B cell (primary cell): ENCODE results near the gene ARHGAP42. TPM values are rescaled to one million over a fixed set of nuclear protein-coding genes. Genes with fewer than 3 reads are reported as not detected.

Experiments used
- ATAC-seq: fragments of 200-7000 bp; cut with Tn5 transposase; one replicate; pipeline ENCODE4 v1.10.0; 2021; ENCODE audit warnings: low read depth, mild to moderate bottlenecking, moderate number of reproducible peaks, moderate library complexity
- CTCF ChIA-PET: fragments of 350-600 bp; sonication (Branson Sonifier 250); formaldehyde crosslinking; loops from one replicate; lab custom pipeline; 2021; ENCODE audit warnings: antibody characterized with exemption, inconsistent platforms; lab: Charles Lee
- POLR2A ChIA-PET: fragments of 350-600 bp; sonication (Branson Sonifier 250); formaldehyde crosslinking; loops from one replicate; lab custom pipeline; 2021; ENCODE audit warnings: antibody characterized with exemption; lab: Charles Lee
- DNase-seq: peaks from one replicate; pipeline ENCODE4 v3.0.0; 2013
- H2AFZ ChIP-seq: 2 replicates; pipeline ENCODE4 v1.6.1; 2012; ENCODE audit warnings: mild to moderate bottlenecking, low read depth, low read length; ENCODE audit not compliant: insufficient read depth, poor library complexity, severe bottlenecking
- H3K27ac ChIP-seq, 2 donors: 1 replicate in 1 of 2; 2 replicates in 1 of 2; pipeline ENCODE4 v1.5.1; 2012 to 2013; ENCODE audit warnings: low read length in 2 of 2, mild to moderate bottlenecking in 2 of 2, moderate library complexity in 1 of 2
- H3K27me3 ChIP-seq, 4 experiments: fragments of 200-600 bp in 1 of 4; sonication (generic) in 1 of 4; replicated peaks in 1 of 4; 1 replicate in 2 of 4; 2 replicates in 2 of 4; pipeline versions ENCODE4 v1.6.1 to v1.7.0; 2013 to 2016; ENCODE audit warnings: low read length in 3 of 4, mild to moderate bottlenecking in 2 of 4, mixed read lengths in 1 of 4, moderate library complexity in 1 of 4; ENCODE audit not compliant: insufficient read depth in 4 of 4, control insufficient read depth in 3 of 4; ENCODE audit errors: control extremely low read depth in 1 of 4
- H3K36me3 ChIP-seq, 2 experiments: replicated peaks in 1 of 2; 1 replicate in 1 of 2; 2 replicates in 1 of 2; pipeline versions ENCODE4 v1.6.1 to v1.7.1; 2013; ENCODE audit warnings: low read length in 1 of 2; ENCODE audit not compliant: insufficient read depth in 2 of 2, control insufficient read depth in 1 of 2; ENCODE audit errors: control extremely low read depth in 1 of 2, extremely low read depth in 1 of 2
- H3K4me1 ChIP-seq, 2 donors: fragments of 200-600 bp in 1 of 2; sonication (generic) in 1 of 2; 1 replicate in 1 of 2; 2 replicates in 1 of 2; pipeline versions ENCODE4 v1.5.1 to v1.6.1; 2013 to 2017; ENCODE audit warnings: low read length in 2 of 2; ENCODE audit not compliant: control insufficient read depth in 2 of 2, insufficient read depth in 2 of 2
- H3K4me2 ChIP-seq: replicated peaks from 2 replicates; pipeline ENCODE3; 2012; ENCODE audit warnings: mild to moderate bottlenecking, low read depth, low read length; ENCODE audit not compliant: poor library complexity, severe bottlenecking
- H3K4me3 ChIP-seq, 5 experiments: fragments of 200-600 bp in 1 of 5; sonication (generic) in 1 of 5; 1 replicate in 3 of 5; 2 replicates in 2 of 5; pipeline versions ENCODE4 v1.5.1 to v1.7.0; 2011 to 2016; ENCODE audit warnings: low read length in 4 of 5, mild to moderate bottlenecking in 4 of 5, low read depth in 2 of 5, control low read depth in 1 of 5, moderate library complexity in 1 of 5; ENCODE audit not compliant: insufficient read depth in 1 of 5; ENCODE audit errors: control extremely low read depth in 1 of 5, extremely low read depth in 1 of 5
- H3K79me2 ChIP-seq: fragments of 200-600 bp; sonication (generic); one replicate; pipeline ENCODE4 v1.6.0; 2016; ENCODE audit warnings: low read length; ENCODE audit not compliant: control insufficient read depth, insufficient read depth
- H3K9ac ChIP-seq: fragments of 200-600 bp; sonication (generic); 2 replicates; pipeline ENCODE4 v1.6.1; 2017; ENCODE audit warnings: mild to moderate bottlenecking, low read length, moderate library complexity
- H3K9me3 ChIP-seq, 3 donors: one replicate each; pipeline versions ENCODE4 v1.6.1 to v1.7.1; 2013; ENCODE audit warnings: low read length in 2 of 3; ENCODE audit not compliant: control insufficient read depth in 2 of 3, insufficient read depth in 1 of 3; ENCODE audit errors: control extremely low read depth in 1 of 3
- H4K20me1 ChIP-seq: 2 replicates; pipeline ENCODE4 v1.6.0; 2012; ENCODE audit warnings: mild to moderate bottlenecking, low read length; ENCODE audit not compliant: insufficient read depth, control insufficient read depth, poor library complexity, severe bottlenecking
- H3K27ac Mint-ChIP-seq: one replicate; pipeline ENCODE4 v1.8.0; 2021; ENCODE audit warnings: mixed read lengths
- H3K27me3 Mint-ChIP-seq: one replicate; pipeline ENCODE4 v1.8.0; 2021; ENCODE audit warnings: mixed read lengths
- H3K4me1 Mint-ChIP-seq: one replicate; pipeline ENCODE4 v1.8.0; 2021; ENCODE audit warnings: mixed read lengths
- H3K4me3 Mint-ChIP-seq: one replicate; pipeline ENCODE4 v1.8.0; 2021; ENCODE audit warnings: mixed read lengths
- H3K9me3 Mint-ChIP-seq: one replicate; pipeline ENCODE4 v1.8.0; 2022; ENCODE audit warnings: mixed read lengths; ENCODE audit not compliant: insufficient read depth
- CTCF ChIP-seq: fragments of 200-600 bp; IDR thresholded peaks from one replicate; pipeline ENCODE4 v1.8.0; 2022; ENCODE audit warnings: antibody characterized with exemption, mild to moderate bottlenecking
- EZH2 ChIP-seq: IDR thresholded peaks from 2 replicates; pipeline ENCODE4 v1.6.1; 2012; ENCODE audit warnings: borderline replicate concordance, low read depth, mild to moderate bottlenecking, moderate library complexity, low read length; ENCODE audit not compliant: insufficient read depth, poor library complexity, severe bottlenecking
- whole genome bisulfite sequencing: methylation state at CpG from one replicate; pipeline ENCODE4 v1.1.5; 2013; ENCODE audit warnings: missing lambda C conversion rate; ENCODE audit not compliant: insufficient coverage; 5-methylcytosine and 5-hydroxymethylcytosine counted together
- intact Hi-C: fragments of 100-400 bp; cut with micrococcal nuclease; formaldehyde crosslinking; loops from one replicate; pipeline ENCODE4 v1.10.0; 2022
- polyA plus RNA-seq: library from polyadenylated mRNA; depleted of rRNA; stranded (reverse); fragments of >200 nt; gene quantifications from 2 replicates; pipeline ENCODE4 v1.2.3, GENCODE V29; 2012
- total RNA-seq, 2 donors: library from RNA; stranded (reverse); fragments of 120-200 nt in 1 of 2; gene quantifications; 1 replicate in 1 of 2; 2 replicates in 1 of 2; pipeline versions ENCODE4 v1.2.3 to v1.2.4, GENCODE V29; 2013 to 2022

Gene ARHGAP42
- total and polyA plus RNA-seq, 2 donors (not counting 1 experiment from before 2014, with no cell fraction given): 3.8 to 4.9 TPM

DNA sequence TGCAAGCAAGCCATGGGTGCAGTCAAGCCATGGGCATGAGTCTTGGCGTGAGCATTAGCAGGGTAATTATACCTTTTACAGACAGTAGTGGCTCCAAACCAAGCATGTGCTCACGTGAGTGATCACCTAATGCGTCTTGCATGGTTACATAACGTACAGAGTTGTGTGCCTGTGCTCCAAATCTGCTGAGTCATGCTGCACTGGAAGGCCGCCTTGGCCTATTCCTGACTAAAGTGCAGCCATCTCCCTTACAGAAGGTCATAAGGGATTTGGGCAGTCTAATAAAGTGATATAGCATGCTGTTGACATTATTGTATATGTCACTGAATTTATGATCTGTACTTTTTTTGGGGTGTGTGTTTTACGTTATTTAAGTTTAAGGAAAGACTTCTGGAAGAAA lies 102.4 kb downstream of the ARHGAP42 start:
- H3K4me1 Mint-ChIP-seq: no peaks in the 10 kb centered on the region
- Histone ChIP-seq H2AFZ (no peak overlapping the region), H3K27ac (no peak overlapping the region), H3K4me2 (no peak overlapping the region), H3K9ac (no peak overlapping the region), H3K9me3 (no peaks in the 10 kb centered on the region), H3K4me1 (no peaks in the 10 kb centered on the region), H3K79me2 (no peaks in the 10 kb centered on the region), H3K36me3 (no peaks in the 10 kb centered on the region), H3K27me3 (no peaks in the 10 kb centered on the region), H3K4me3 (no peak overlapping the region), H4K20me1 (no peaks in the 10 kb centered on the region)
- H3K9me3 Mint-ChIP-seq: no peaks in the 10 kb centered on the region
- ChIA-PET CTCF (no interaction called here), POLR2A (no interaction called here)
- no peak overlapping the region for H3K27ac Mint-ChIP-seq
- TF ChIP-seq EZH2 (no peak), CTCF (no peak)
- 84% methylated on average over 5 of the region's 6 CpGs for WGBS
- H3K27me3 Mint-ChIP-seq: no peaks in the 10 kb centered on the region
- DNase-seq: no peak
- H3K4me3 Mint-ChIP-seq: no peak overlapping the region
- intact Hi-C loops: no loop called here
- no peak for ATAC-seq

DNA sequence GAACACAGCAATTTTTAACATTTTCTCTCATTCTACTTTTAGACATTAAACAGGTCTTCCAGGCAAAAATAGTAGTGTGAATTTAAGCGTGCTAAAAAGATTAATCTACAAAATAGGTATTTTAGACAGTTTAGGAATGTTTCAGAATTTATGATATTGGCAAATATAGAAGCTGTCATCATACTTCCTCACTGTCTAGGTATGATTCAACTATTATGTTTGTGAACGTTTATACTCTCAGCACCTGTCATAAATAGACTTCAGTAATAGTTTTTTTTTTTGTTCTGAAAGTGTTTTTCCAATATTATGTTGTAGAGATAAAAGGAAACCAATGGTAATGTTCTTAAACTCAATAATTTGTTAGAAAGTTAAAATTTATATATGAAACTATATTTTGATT lies 103.0 kb downstream of the ARHGAP42 start:
- no peaks in the 10 kb centered on the region for H3K27me3 ChIP-seq
- no peak overlapping the region for H3K4me3 ChIP-seq
- no CpG with 5 or more reads among the region's 2 CpGs for WGBS
- H3K4me3 Mint-ChIP-seq: no peak overlapping the region
- ChIA-PET POLR2A (no interaction called here), CTCF (no interaction called here)
- intact Hi-C loops: no loop called here
- no peaks in the 10 kb centered on the region for H3K4me1 Mint-ChIP-seq
- DNase-seq (no peak), ATAC-seq (no peak)
- no peak overlapping the region for H3K9ac ChIP-seq
- no peaks in the 10 kb centered on the region for H4K20me1 ChIP-seq
- H3K27ac Mint-ChIP-seq: no peak overlapping the region
- TF ChIP-seq CTCF: no peak
- TF ChIP-seq EZH2: no peak
- H3K9me3 Mint-ChIP-seq: no peaks in the 10 kb centered on the region
- no peak overlapping the region for H3K4me2 ChIP-seq
- no peak overlapping the region for H2AFZ ChIP-seq
- no peaks in the 10 kb centered on the region for H3K27me3 Mint-ChIP-seq
- H3K79me2 ChIP-seq: no peaks in the 10 kb centered on the region
- no peaks in the 10 kb centered on the region for H3K9me3 ChIP-seq
- H3K36me3 ChIP-seq: no peaks in the 10 kb centered on the region
- no peaks in the 10 kb centered on the region for H3K4me1 ChIP-seq
- H3K27ac ChIP-seq: no peak overlapping the region
